Right lobe of liver (tissue), 6 donors: ENCODE results near the gene ENOPH1. TPM values are rescaled to one million over a fixed set of nuclear protein-coding genes. Genes with fewer than 3 reads are reported as not detected.
"Not testable (repeated sequence)": the region's sequence is repeated elsewhere in the genome, so short reads cannot be mapped to it uniquely, and the experiment has no call there.

Experiments used
- ATAC-seq, 4 donors: fragments of 200-7000 bp; cut with Tn5 transposase; one replicate each; pipeline ENCODE4 v1.9.1; 2020; ENCODE audit warnings: mild to moderate bottlenecking in 4 of 4, moderate library complexity in 4 of 4
- DNase-seq, 3 donors: peaks; one replicate each; pipeline ENCODE4 v3.0.0-alpha.2; 2020
- H3K27ac ChIP-seq, 3 donors: fragments of 200-600 bp; one replicate each; pipeline ENCODE4 v1.8.0; 2022
- H3K27me3 ChIP-seq, 2 donors: fragments of 200-600 bp; one replicate each; pipeline ENCODE4 v1.8.0; 2022
- H3K36me3 ChIP-seq, 4 donors: fragments of 200-600 bp; sonication (generic) in 1 of 4; one replicate each; pipeline versions ENCODE4 v1.5.1 to v1.8.0; 2017 to 2022; ENCODE audit warnings: control low read depth in 1 of 4
- H3K4me1 ChIP-seq, 4 donors: fragments of 200-600 bp; sonication (generic) in 1 of 4; one replicate each; pipeline versions ENCODE4 v1.5.1 to v1.8.0; 2017 to 2022; ENCODE audit warnings: control low read depth in 1 of 4
- H3K4me3 ChIP-seq, 3 donors: fragments of 200-600 bp; one replicate each; pipeline ENCODE4 v1.8.0; 2022
- H3K9me3 ChIP-seq, 4 donors: fragments of 200-600 bp; sonication (generic) in 1 of 4; one replicate each; pipeline versions ENCODE4 v1.5.1 to v1.8.0; 2017 to 2022; ENCODE audit warnings: control low read depth in 1 of 4
- CTCF ChIP-seq, 4 donors: fragments of 200-600 bp in 3 of 4; fragments of 450-650 bp in 1 of 4; IDR thresholded peaks; one replicate each; pipeline versions ENCODE4 v1.5.1 to v1.8.0; 2016 to 2022; ENCODE audit warnings: antibody characterized with exemption in 4 of 4, mild to moderate bottlenecking in 2 of 4
- POLR2A ChIP-seq: fragments of 450-650 bp; IDR thresholded peaks from one replicate; pipeline ENCODE4 v1.6.1; 2017; ENCODE audit warnings: antibody characterized with exemption, mild to moderate bottlenecking
- WGBS: methylation state at CpG from one replicate; pipeline ENCODE4 v1.1.6; 2018; ENCODE audit warnings: low coverage, low lambda C conversion rate; ENCODE audit not compliant: insufficient coverage; ENCODE audit errors: missing lambda C conversion rate; 5-methylcytosine and 5-hydroxymethylcytosine counted together
- intact Hi-C, 2 donors: fragments of 100-400 bp; cut with DNase I; formaldehyde crosslinking; loops; one replicate each; pipeline versions ENCODE4 v1.11.2 to v1.14.1; 2022
- total RNA-seq, 6 experiments: library from RNA; depleted of rRNA in 2 of 6; stranded (reverse); fragments of >200 nt in 2 of 6; fragmentation: NEBNext Ultra II Directional in 3 of 6; extraction: Animal tissue kit (Norgen Biotek cat#: 25700) in 3 of 6; gene quantifications; one replicate each; pipeline versions ENCODE4 v1.1.0 to v1.2.4, GENCODE V29; 2016 to 2023
- donor health status: DM: no; HTN: yes; CAD: no.
- donor health status: DM: no; HTN: no; CAD: no.
- donor health status: DM: no; HTN: no; CAD: no.
- donor health status: DM: no; HTN: yes; CAD: no.
- donor health status: DM: no; HTN: yes; CAD: no.

Gene ENOPH1
- total RNA-seq, 6 experiments from 2014 or later: 8.2 to 18.9 (median 9.9) TPM

GRCh38 chr4:82398263-82398662, 32.1 kb upstream of the ENOPH1 start:
- no peaks in the 10 kb centered on the region for H3K27me3 ChIP-seq
- WGBS: 89% methylated on average over 1 of the region's 1 CpG
- TF ChIP-seq CTCF (IDR thresholded peaks at IDR 0.05): no peak
- no peak for TF ChIP-seq POLR2A
- H3K36me3 ChIP-seq: no peaks in the 10 kb centered on the region
- H3K4me3 ChIP-seq: no peak overlapping the region
- H3K4me1 ChIP-seq: no peaks in the 10 kb centered on the region
- ATAC-seq (no peak), DNase-seq (no peak)
- intact Hi-C loops: no loop called here
- no peak overlapping the region for H3K27ac ChIP-seq
- H3K9me3 ChIP-seq: no peaks in the 10 kb centered on the region

GRCh38 chr4:82401600-82401999, 28.8 kb upstream of the ENOPH1 start:
- whole genome bisulfite sequencing: 89% methylated on average over 6 of the region's 7 CpGs

GRCh38 chr4:82402196-82402775, 28.1 kb upstream of the ENOPH1 start:
- intact Hi-C loops: no loop called here
- 88% methylated on average over 15 of the region's 17 CpGs for WGBS
- Histone ChIP-seq H3K4me3 (no peak overlapping the region), H3K27me3 (no peaks in the 10 kb centered on the region), H3K36me3 (no peaks in the 10 kb centered on the region), H3K27ac (no peak overlapping the region), H3K4me1 (no peaks in the 10 kb centered on the region), H3K9me3 (no peaks in the 10 kb centered on the region)
- ATAC-seq (no peak), DNase-seq (no peak)
- no peak for TF ChIP-seq POLR2A
- TF ChIP-seq CTCF (IDR thresholded peaks at IDR 0.05): no peak

More at GRCh38 chr4:82401600-82401999, 28.8 kb upstream of the ENOPH1 start:
- H3K36me3 ChIP-seq: no peaks in the 10 kb centered on the region
- TF ChIP-seq CTCF (IDR thresholded peaks at IDR 0.05) (no peak), POLR2A (no peak)
- H3K4me3 ChIP-seq: no peak overlapping the region
- H3K27me3 ChIP-seq: no peaks in the 10 kb centered on the region
- DNase-seq: no peak
- no peaks in the 10 kb centered on the region for H3K4me1 ChIP-seq
- intact Hi-C loops: no loop called here
- no peaks in the 10 kb centered on the region for H3K9me3 ChIP-seq
- ATAC-seq: no peak
- H3K27ac ChIP-seq: no peak overlapping the region

GRCh38 chr4:82403725-82404124, 26.7 kb upstream of the ENOPH1 start:
- Histone ChIP-seq H3K9me3 (no peaks in the 10 kb centered on the region), H3K4me3 (no peak overlapping the region), H3K27me3 (no peaks in the 10 kb centered on the region), H3K4me1 (no peaks in the 10 kb centered on the region), H3K27ac (no peak overlapping the region), H3K36me3 (no peaks in the 10 kb centered on the region)
- ATAC-seq (no peak), DNase-seq (no peak)
- 93% methylated on average over 1 of the region's 1 CpG for WGBS
- TF ChIP-seq POLR2A: no peak
- intact Hi-C loops: no loop called here

GRCh38 chr4:82415061-82415460, 15.3 kb upstream of the ENOPH1 start:
- H3K36me3 ChIP-seq, DNase-seq, H3K9me3 ChIP-seq, H3K27me3 ChIP-seq, H3K4me1 ChIP-seq, intact Hi-C loops, ATAC-seq, H3K4me3 ChIP-seq, H3K27ac ChIP-seq: not testable (repeated sequence)
- WGBS: 88% methylated on average over 11 of the region's 11 CpGs
